Smooth muscle cell (in vitro differentiated cells): ENCODE results near the gene USP49. TPM values are rescaled to one million over a fixed set of nuclear protein-coding genes. Genes with fewer than 3 reads are reported as not detected.

Source experiments
- DNase-seq: peaks from one replicate; lab custom pipeline; 2025; ENCODE audit not compliant: unreplicated experiment; lab: John Stamatoyannopoulos, UW
- H2AFZ ChIP-seq: fragments of 200-600 bp; sonication (generic); 2 replicates; pipeline ENCODE4 v1.6.0; 2016; ENCODE audit warnings: antibody characterized with exemption, low read depth, mild to moderate bottlenecking
- H3F3A ChIP-seq: fragments of 200-600 bp; sonication (generic); 2 replicates; pipeline ENCODE4 v1.6.0; 2017; ENCODE audit warnings: antibody characterized with exemption, low read depth
- H3K27ac ChIP-seq: fragments of 200-600 bp; sonication (generic); 2 replicates; pipeline ENCODE4 v1.5.1; 2016; ENCODE audit warnings: low read depth, mild to moderate bottlenecking
- H3K27me3 ChIP-seq: fragments of 200-600 bp; sonication (generic); 2 replicates; pipeline ENCODE4 v1.6.1; 2016; ENCODE audit warnings: low read depth, mild to moderate bottlenecking
- H3K36me3 ChIP-seq: fragments of 200-600 bp; sonication (generic); 2 replicates; pipeline ENCODE4 v1.5.1; 2016; ENCODE audit warnings: low read depth
- H3K4me1 ChIP-seq: fragments of 200-600 bp; sonication (generic); 2 replicates; pipeline ENCODE4 v1.5.1; 2016; ENCODE audit warnings: low read depth
- H3K4me2 ChIP-seq: fragments of 200-600 bp; sonication (generic); 2 replicates; pipeline ENCODE4 v1.6.0; 2016; ENCODE audit warnings: mild to moderate bottlenecking
- H3K4me3 ChIP-seq: fragments of 200-600 bp; sonication (generic); 2 replicates; pipeline ENCODE4 v1.5.1; 2016; ENCODE audit warnings: mild to moderate bottlenecking
- H3K79me2 ChIP-seq: fragments of 200-600 bp; sonication (generic); 2 replicates; pipeline ENCODE4 v1.6.0; 2016; ENCODE audit warnings: low read depth, mild to moderate bottlenecking
- H3K9ac ChIP-seq: fragments of 200-600 bp; sonication (generic); 2 replicates; pipeline ENCODE4 v1.6.0; 2016; ENCODE audit warnings: low read depth
- H3K9me3 ChIP-seq: fragments of 200-600 bp; sonication (generic); replicated peaks from 2 replicates; pipeline ENCODE4 v1.5.1; 2016; ENCODE audit warnings: low read depth
- H4K20me1 ChIP-seq: fragments of 200-600 bp; sonication (generic); 2 replicates; pipeline ENCODE4 v1.6.0; 2016; ENCODE audit warnings: low read depth
- CTCF ChIP-seq: fragments of 200-600 bp; sonication (generic); IDR thresholded peaks from 2 replicates; pipeline ENCODE4 v1.5.1; 2017; ENCODE audit warnings: borderline replicate concordance, mild to moderate bottlenecking, antibody characterized with exemption; ENCODE audit not compliant: insufficient read depth, poor library complexity, severe bottlenecking
- WGBS: methylation state at CpG from one replicate; pipeline ENCODE4 v1.1.7; 2016; ENCODE audit warnings: low lambda C conversion rate; 5-methylcytosine and 5-hydroxymethylcytosine counted together
- polyA plus RNA-seq: library from polyadenylated mRNA; unstranded; fragments of >200 nt; fragmentation: Nextera tagmentation; extraction: Ambion mirVana; gene quantifications from 2 replicates; pipeline ENCODE4 v1.2.1, GENCODE V29; 2016
- total RNA-seq: library from RNA; depleted of rRNA; stranded (reverse); fragments of >200 nt; gene quantifications from 2 replicates; pipeline ENCODE4 v1.2.3, GENCODE V29; 2014

Gene USP49
- total and polyA plus RNA-seq, 2 experiments from 2014 or later = 1.9 to 5.2 TPM

DNA sequence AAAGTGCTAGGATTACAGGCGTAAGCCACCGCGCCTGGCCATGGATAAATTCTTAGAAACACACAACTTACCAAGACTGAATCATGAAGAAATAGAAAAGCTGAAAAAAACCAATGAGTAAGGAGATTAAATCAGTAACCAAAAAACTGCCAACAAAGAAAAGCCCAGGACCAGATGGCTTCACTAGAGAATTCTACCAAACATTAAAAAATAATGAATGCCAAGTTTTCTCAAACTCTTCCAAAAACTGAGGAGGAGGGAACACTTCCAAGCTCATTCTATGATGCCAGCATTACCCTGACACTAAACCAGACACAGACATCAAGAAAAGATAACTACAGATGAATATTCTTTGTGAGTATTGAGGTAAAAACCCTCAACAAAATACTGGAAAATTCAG lies 44.3 kb downstream of the USP49 start:
- H3K4me1 ChIP-seq = no peaks in the 10 kb centered on the region
- WGBS = 94% methylated on average over 3 of the region's 3 CpGs

GRCh38 chr6:41846666-41847237 lies 48.4 kb downstream of the USP49 start:
- Histone ChIP-seq H3K9me3 (no peaks in the 10 kb centered on the region), H2AFZ (peak overlapping the region; percentile 45), H3F3A (no peaks in the 10 kb centered on the region), H3K4me3 (no peak overlapping the region), H3K27me3 (no peaks in the 10 kb centered on the region), H3K27ac (peak overlapping the region; percentile 90), H3K36me3 (no peaks in the 10 kb centered on the region), H3K9ac (peak overlapping the region; percentile 43), H3K4me2 (peak overlapping the region; percentile 48), H3K79me2 (no peaks in the 10 kb centered on the region), H3K4me1 (no peaks in the 10 kb centered on the region), H4K20me1 (no peaks in the 10 kb centered on the region)
- DNase-seq = no peak
- TF ChIP-seq CTCF = peak; percentile 82
- 5% methylated on average over 1 of the region's 1 CpG for WGBS

More for the DNA sequence above, 44.3 kb downstream of the USP49 start:
- DNase-seq = no peak
- no peak overlapping the region for H3K27ac ChIP-seq
- H4K20me1 ChIP-seq = no peaks in the 10 kb centered on the region
- H3K4me3 ChIP-seq = no peak overlapping the region
- no peak overlapping the region for H3K9ac ChIP-seq
- no peak overlapping the region for H2AFZ ChIP-seq
- no peaks in the 10 kb centered on the region for H3F3A ChIP-seq
- no peak overlapping the region for H3K4me2 ChIP-seq
- no peaks in the 10 kb centered on the region for H3K79me2 ChIP-seq
- TF ChIP-seq CTCF = no peak
- H3K27me3 ChIP-seq = no peaks in the 10 kb centered on the region
- no peaks in the 10 kb centered on the region for H3K36me3 ChIP-seq
- no peaks in the 10 kb centered on the region for H3K9me3 ChIP-seq

DNA sequence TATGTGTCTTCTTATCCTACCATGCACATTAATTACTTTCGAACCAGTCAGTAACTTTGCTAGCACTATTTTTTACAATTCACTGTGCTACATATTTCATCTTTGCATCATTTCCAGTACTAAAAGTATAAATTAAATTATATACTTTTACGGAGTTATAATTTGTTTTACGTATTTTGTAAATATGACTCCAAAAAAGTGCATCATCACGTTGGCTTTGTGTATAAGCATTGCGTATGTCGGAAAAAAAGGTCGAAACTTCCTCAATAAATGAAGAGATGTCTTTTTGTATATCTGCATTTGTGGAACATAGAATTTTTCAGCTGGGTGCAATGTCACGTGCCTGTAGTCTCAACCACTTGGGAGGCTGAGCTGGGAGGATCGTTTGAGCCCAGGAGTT lies 52.0 kb downstream of the USP49 start:
- TF ChIP-seq CTCF = no peak
- Histone ChIP-seq H3K4me2 (no peak overlapping the region), H3K27ac (no peak overlapping the region), H3K27me3 (no peaks in the 10 kb centered on the region), H3K79me2 (no peaks in the 10 kb centered on the region), H3F3A (no peaks in the 10 kb centered on the region), H3K36me3 (no peaks in the 10 kb centered on the region), H4K20me1 (no peaks in the 10 kb centered on the region), H3K4me1 (no peaks in the 10 kb centered on the region), H3K9me3 (no peaks in the 10 kb centered on the region), H2AFZ (no peak overlapping the region), H3K4me3 (no peak overlapping the region), H3K9ac (no peak overlapping the region)
- whole genome bisulfite sequencing = 97% methylated on average over 9 of the region's 9 CpGs
- no peak for DNase-seq

GRCh38 chr6:41840326-41840725 lies 54.8 kb downstream of the USP49 start:
- no peaks in the 10 kb centered on the region for H3K4me1 ChIP-seq
- TF ChIP-seq CTCF = no peak
- over 99% methylated on average over 4 of the region's 4 CpGs for WGBS

More at GRCh38 chr6:41840326-41840725, 54.8 kb downstream of the USP49 start:
- no peak for DNase-seq
- no peak overlapping the region for H2AFZ ChIP-seq
- no peaks in the 10 kb centered on the region for H3K36me3 ChIP-seq
- no peaks in the 10 kb centered on the region for H3K27me3 ChIP-seq
- no peak overlapping the region for H3K9ac ChIP-seq
- no peaks in the 10 kb centered on the region for H3K79me2 ChIP-seq
- H3K4me2 ChIP-seq = no peak overlapping the region
- H3F3A ChIP-seq = no peaks in the 10 kb centered on the region
- H3K9me3 ChIP-seq = no peaks in the 10 kb centered on the region
- H3K27ac ChIP-seq = no peak overlapping the region
- no peak overlapping the region for H3K4me3 ChIP-seq
- H4K20me1 ChIP-seq = no peaks in the 10 kb centered on the region
